Measurements from ENCODE around the gene CDH13.

CDH13 gene

DNA sequence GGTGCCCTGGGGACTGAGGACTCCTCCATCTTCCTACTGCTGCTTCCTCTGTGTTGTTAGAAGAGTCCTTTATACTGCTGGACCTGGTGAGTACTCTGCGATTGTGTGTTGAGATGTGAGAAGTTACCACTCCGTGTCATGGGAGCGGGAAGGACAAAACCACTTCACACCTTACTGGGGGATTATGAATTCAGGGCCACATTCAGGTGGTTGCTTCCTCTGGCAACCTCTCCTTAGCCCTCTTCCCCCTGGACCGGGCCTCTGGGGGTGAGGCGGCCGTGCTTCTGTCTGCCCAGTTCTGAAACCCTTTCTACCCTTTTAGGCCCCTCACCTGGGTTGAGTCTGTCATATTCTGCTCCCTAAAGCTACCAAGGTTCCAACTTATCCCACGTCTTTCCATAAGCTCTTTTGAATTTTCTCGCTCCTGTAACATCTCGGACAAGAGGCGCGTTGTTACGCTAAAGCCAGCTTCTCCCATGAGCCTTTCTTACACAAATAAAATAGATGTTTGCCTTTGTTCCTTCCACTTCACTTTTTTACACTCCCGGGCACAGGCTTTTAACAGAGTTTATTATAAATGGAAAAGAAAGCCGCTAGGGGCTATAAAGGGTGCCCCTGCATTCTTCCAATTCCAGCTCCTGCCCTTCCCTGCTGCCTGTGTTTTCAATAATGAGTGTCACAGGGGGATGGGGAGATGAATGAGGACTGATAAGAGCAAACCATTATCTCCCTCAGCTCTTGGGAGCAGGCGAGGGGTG, 20.7 kb upstream of the CDH13 start:
- TF ChIP-seq ZFX (IDR thresholded peaks at IDR 0.05; ENCODE audit: borderline replicate concordance), result no peak
- TF ChIP-seq, protein P1, sequence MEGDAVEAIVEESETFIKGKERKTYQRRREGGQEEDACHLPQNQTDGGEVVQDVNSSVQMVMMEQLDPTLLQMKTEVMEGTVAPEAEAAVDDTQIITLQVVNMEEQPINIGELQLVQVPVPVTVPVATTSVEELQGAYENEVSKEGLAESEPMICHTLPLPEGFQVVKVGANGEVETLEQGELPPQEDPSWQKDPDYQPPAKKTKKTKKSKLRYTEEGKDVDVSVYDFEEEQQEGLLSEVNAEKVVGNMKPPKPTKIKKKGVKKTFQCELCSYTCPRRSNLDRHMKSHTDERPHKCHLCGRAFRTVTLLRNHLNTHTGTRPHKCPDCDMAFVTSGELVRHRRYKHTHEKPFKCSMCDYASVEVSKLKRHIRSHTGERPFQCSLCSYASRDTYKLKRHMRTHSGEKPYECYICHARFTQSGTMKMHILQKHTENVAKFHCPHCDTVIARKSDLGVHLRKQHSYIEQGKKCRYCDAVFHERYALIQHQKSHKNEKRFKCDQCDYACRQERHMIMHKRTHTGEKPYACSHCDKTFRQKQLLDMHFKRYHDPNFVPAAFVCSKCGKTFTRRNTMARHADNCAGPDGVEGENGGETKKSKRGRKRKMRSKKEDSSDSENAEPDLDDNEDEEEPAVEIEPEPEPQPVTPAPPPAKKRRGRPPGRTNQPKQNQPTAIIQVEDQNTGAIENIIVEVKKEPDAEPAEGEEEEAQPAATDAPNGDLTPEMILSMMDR (IDR thresholded peaks at IDR 0.05), result no peak
- no peak overlapping the region for H3K27ac ChIP-seq

DNA sequence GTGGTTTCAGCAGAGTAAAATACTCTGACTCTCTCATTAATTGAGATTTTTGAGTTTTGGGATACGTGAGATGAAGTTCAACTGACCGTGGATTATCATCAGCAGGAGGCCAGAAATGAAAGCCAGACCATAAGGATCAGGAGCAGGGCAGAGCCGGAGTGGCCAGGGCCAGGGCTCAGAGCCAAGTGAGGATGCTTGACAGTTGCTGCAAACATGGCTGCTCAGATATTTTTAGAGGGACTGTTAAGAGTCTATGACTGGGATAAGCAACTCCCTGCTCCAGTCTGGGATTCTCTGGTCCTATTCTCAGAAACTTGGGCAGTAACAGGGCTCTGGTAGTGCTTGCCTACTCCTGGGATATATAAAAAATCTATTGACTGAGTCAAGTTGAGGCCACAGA, 17.6 kb upstream of the CDH13 start:
- no peak overlapping the region for H3K27ac ChIP-seq
- TF ChIP-seq, protein P1 (IDR thresholded peaks at IDR 0.05), result no peak
- no peak for TF ChIP-seq ZFX (IDR thresholded peaks at IDR 0.05; ENCODE audit: borderline replicate concordance)

DNA sequence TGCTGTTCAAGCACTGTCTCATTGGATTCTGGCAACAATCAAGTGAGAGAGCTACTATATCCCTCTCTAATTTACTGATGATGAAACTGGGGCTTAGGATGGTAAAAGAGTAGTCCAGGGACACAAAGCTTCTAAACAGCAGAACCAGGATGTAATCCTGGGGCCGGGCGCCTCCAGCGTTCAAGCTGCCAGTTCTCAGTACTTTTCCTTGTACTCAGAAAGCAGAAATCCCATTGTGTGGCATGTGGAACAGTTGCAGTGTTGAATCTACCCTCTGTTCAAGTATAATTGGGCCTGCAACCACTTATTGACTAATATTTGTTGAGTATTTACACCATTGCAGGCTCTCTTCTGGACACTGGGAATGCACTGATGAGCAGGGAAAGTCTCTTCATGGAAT, 14.5 kb upstream of the CDH13 start:
- no peak for TF ChIP-seq ZFX (IDR thresholded peaks at IDR 0.05; ENCODE audit: borderline replicate concordance)
- TF ChIP-seq, protein P1 (IDR thresholded peaks at IDR 0.05), result no peak

DNA sequence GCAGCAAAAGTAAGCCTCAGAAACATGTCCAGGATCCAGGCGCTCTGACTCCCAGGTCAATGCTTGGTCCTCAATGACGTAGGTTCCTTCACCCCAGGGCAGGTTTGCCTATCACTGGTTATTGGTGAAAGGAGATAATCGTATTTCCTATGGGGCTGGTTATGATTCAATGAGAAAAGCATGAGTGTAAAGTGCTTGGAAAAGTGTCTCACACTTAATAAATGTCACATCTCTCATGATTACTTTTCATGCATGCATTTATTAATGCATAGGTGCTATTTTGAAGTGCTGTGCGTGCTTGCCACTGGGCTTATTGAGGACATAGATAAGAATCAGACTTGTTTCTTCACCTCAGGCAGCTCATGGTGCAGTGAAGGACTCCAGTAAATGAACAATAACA, 10.4 kb upstream of the CDH13 start:
- H3K27ac ChIP-seq, result no peak overlapping the region
- TF ChIP-seq, protein P1 (IDR thresholded peaks at IDR 0.05), result no peak
- no peak for TF ChIP-seq ZFX (IDR thresholded peaks at IDR 0.05; ENCODE audit: borderline replicate concordance)

More for the DNA sequence above, 14.5 kb upstream of the CDH13 start:
- no peak overlapping the region for H3K27ac ChIP-seq

DNA sequence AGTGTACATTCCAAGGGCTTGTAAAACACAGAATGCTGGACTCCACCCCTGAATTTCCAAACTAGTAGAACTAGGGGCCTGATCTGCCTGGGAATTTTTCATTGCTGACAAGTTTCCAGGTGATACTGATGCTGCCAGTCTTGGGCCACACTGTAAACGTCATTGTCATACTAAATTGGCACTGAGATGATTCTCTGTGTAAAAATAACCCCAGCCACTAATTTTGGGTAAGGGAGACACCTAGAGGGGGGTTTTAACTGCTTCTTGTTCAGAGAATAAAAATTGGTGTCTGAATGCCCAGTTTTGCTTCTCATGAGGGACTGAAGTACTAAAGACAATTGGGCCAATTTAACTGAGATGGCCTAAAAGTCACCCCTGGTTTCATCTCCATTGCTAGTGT, 5.0 kb upstream of the CDH13 start:
- TF ChIP-seq, protein P1 (IDR thresholded peaks at IDR 0.05), result no peak
- TF ChIP-seq ZFX (IDR thresholded peaks at IDR 0.05; ENCODE audit: borderline replicate concordance), result no peak
- no peak overlapping the region for H3K27ac ChIP-seq

DNA sequence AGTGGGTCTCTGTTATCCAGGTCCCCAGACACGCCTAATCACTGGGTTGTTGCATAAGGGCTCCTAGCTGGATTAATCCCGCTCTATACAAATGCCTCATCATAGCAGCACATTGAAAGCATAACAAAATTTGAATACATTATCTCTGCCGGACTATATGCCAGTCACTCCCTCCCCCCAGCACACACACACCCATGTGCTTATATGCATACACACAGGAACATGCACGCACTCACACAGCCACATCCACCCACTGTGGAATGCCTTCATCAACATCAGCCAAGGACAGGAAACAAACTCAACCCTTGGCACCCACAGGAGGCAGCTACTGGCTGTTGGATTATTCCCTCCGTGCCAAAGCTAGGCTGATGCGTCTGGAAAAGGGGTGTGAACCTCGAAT, 3.5 kb upstream of the CDH13 start:
- TF ChIP-seq, protein P1 (IDR thresholded peaks at IDR 0.05), result no peak
- TF ChIP-seq ZFX (IDR thresholded peaks at IDR 0.05; ENCODE audit: borderline replicate concordance), result no peak
- H3K27ac ChIP-seq, result no peak overlapping the region

DNA sequence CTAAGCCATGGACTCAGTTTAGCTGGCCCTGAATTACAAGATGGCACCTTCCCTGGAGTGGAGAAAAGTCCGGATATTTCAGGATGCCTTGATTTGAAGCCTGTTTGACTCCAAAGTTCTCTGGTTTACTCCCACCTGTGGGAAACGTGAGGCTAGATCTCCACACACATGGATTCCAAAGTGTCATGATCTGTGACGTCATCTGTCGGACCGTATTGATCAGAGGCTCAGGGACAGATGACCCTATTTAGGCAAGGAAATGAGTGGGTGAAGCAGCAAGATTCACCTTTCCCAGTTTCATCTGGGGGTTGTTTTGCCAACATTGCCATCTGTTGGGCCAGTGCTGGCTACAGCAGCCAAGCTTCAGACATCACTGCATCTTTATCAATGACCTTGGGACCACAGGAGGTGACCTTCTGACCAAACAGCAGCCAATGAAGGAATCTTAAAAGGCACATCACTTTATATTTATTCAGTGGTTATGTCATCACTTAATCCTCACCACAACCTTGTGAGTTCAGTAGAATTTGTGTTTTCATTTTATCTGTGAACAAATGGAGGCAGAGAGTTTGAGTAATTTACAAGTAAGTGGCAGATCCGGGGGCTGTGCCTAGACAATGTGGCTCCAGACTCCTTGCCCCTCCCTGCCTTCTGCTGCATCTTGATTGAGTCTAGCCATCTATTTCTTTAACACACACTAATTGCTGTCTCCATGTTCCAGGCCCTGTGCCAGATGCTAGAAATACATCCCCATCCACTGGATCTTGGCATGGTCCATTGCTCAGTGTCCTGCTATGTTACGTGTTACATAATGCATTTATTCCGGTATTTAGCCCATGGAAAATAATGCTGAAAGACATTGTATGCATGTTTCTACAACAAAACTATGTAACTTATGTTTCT, 1.5 kb upstream of the CDH13 start:
- H3K27ac ChIP-seq, result no peak overlapping the region
- TF ChIP-seq, protein P1 (IDR thresholded peaks at IDR 0.05), result no peak
- TF ChIP-seq ZFX (IDR thresholded peaks at IDR 0.05; ENCODE audit: borderline replicate concordance), result no peak
